AG20443 (cell line): ENCODE data around the gene FLNC.

Experiments
- DNase-seq: peaks from one replicate; pipeline ENCODE4 v3.0.0; 2012; ENCODE audit warnings: low spot score, mixed read lengths

FLNC gene

GRCh38 chr7:128831178-128831993 lies 1.2 kb downstream of the FLNC start:
- peak; percentile 51 for DNase-seq

GRCh38 chr7:128831994-128832879 lies 2.0 kb downstream of the FLNC start:
- peak; percentile 40 for DNase-seq

GRCh38 chr7:128832880-128833147 lies 2.6 kb downstream of the FLNC start:
- DNase-seq = no peak

- DNase-seq = peak; percentile 81
Observed at GRCh38 chr7:128833148-128833945, 3.1 kb downstream of the FLNC start.

GRCh38 chr7:128833946-128834325 lies 3.7 kb downstream of the FLNC start:
- DNase-seq = no peak

- DNase-seq = no peak
Observed at GRCh38 chr7:128835231-128835751, 5.1 kb downstream of the FLNC start.

GRCh38 chr7:128835790-128836641 lies 5.8 kb downstream of the FLNC start:
- peak; percentile 66 for DNase-seq

GRCh38 chr7:128836729-128837348 lies 6.6 kb downstream of the FLNC start:
- DNase-seq = no peak

- DNase-seq = no peak
Observed at GRCh38 chr7:128837521-128837921, 7.3 kb downstream of the FLNC start.

GRCh38 chr7:128838109-128838779 lies 8.0 kb downstream of the FLNC start:
- no peak for DNase-seq

- no peak for DNase-seq
Observed at GRCh38 chr7:128838981-128839731, 8.9 kb downstream of the FLNC start.

- no peak for DNase-seq
Observed at GRCh38 chr7:128839751-128840177, 9.6 kb downstream of the FLNC start.

- DNase-seq = no peak
Observed at GRCh38 chr7:128840326-128841170, 10.3 kb downstream of the FLNC start.

- no peak for DNase-seq
Observed at GRCh38 chr7:128841171-128841690, 11.0 kb downstream of the FLNC start.

- DNase-seq = peak; percentile 76
Observed at GRCh38 chr7:128841921-128842673, 11.9 kb downstream of the FLNC start.

- DNase-seq = no peak
Observed at GRCh38 chr7:128842674-128843641, 12.8 kb downstream of the FLNC start.
